HEK293 (cell line): Measurements from ENCODE around the gene APH1A.

ENCODE experiments used
- ELK4 ChIP-seq: IDR thresholded peaks from 2 replicates; pipeline ENCODE4 v1.6.1; 2011; ENCODE audit warnings: mild to moderate bottlenecking, low read depth, low read length, borderline replicate concordance
- MEIS1 ChIP-seq: sonication (generic); formaldehyde crosslinking; IDR thresholded peaks from 2 replicates; pipeline ENCODE4 v1.8.1; 2022; ENCODE audit warnings: missing genetic modification reagents, mild to moderate bottlenecking, borderline replicate concordance
- OVOL3 ChIP-seq: fragments of 450-650 bp; formaldehyde crosslinking; IDR thresholded peaks from 2 replicates; pipeline ENCODE4 v1.5.1; 2016; ENCODE audit warnings: missing biosample characterization, missing genetic modification characterization
- SP3 ChIP-seq: fragments of 450-650 bp; formaldehyde crosslinking; IDR thresholded peaks from 2 replicates; pipeline ENCODE4 v1.5.1; 2016; ENCODE audit warnings: missing biosample characterization, missing genetic modification characterization
- TCF7L2 ChIP-seq: IDR thresholded peaks from 2 replicates; pipeline ENCODE4 v1.6.1; 2011; ENCODE audit warnings: low read depth, mild to moderate bottlenecking, inconsistent platforms, low read length, moderate library complexity, borderline replicate concordance
- ZBTB1 ChIP-seq: fragments of 450-650 bp; formaldehyde crosslinking; IDR thresholded peaks from 2 replicates; pipeline ENCODE4 v1.5.1; 2016; ENCODE audit warnings: missing biosample characterization, missing genetic modification characterization
- ZBTB21 ChIP-seq: fragments of 450-650 bp; formaldehyde crosslinking; IDR thresholded peaks from 2 replicates; pipeline ENCODE4 v1.5.1; 2017; ENCODE audit warnings: missing biosample characterization, missing genetic modification characterization
- ZBTB44 ChIP-seq: fragments of 450-650 bp; IDR thresholded peaks from 2 replicates; pipeline ENCODE4 v1.5.1; 2018; ENCODE audit warnings: missing biosample characterization, mild to moderate bottlenecking, missing genetic modification characterization
- ZBTB48 ChIP-seq: fragments of 450-650 bp; formaldehyde crosslinking; IDR thresholded peaks from 2 replicates; pipeline ENCODE4 v1.5.1; 2016; ENCODE audit warnings: missing biosample characterization, missing genetic modification characterization
- ZBTB49 ChIP-seq: fragments of 450-650 bp; formaldehyde crosslinking; IDR thresholded peaks from 2 replicates; pipeline ENCODE4 v1.5.1; 2016; ENCODE audit warnings: missing biosample characterization, missing genetic modification characterization, low read depth
- ZNF121 ChIP-seq: fragments of 450-650 bp; formaldehyde crosslinking; IDR thresholded peaks from 2 replicates; pipeline ENCODE4 v1.5.1; 2016; ENCODE audit warnings: missing biosample characterization, missing genetic modification characterization
- ZNF133 ChIP-seq: fragments of 450-650 bp; formaldehyde crosslinking; IDR thresholded peaks from 2 replicates; pipeline ENCODE4 v1.5.1; 2016; ENCODE audit warnings: missing biosample characterization, missing genetic modification characterization
- ZNF221 ChIP-seq: fragments of 450-650 bp; formaldehyde crosslinking; IDR thresholded peaks from 2 replicates; pipeline ENCODE4 v1.5.1; 2017; ENCODE audit warnings: missing biosample characterization, missing genetic modification characterization, borderline replicate concordance
- ZNF302 ChIP-seq: fragments of 450-650 bp; formaldehyde crosslinking; IDR thresholded peaks from 2 replicates; pipeline ENCODE4 v1.5.1; 2016; ENCODE audit warnings: missing biosample characterization, missing genetic modification characterization, low read depth
- ZNF311 ChIP-seq: fragments of 450-650 bp; formaldehyde crosslinking; IDR thresholded peaks from 2 replicates; pipeline ENCODE4 v1.5.1; 2017; ENCODE audit warnings: missing biosample characterization, missing genetic modification characterization, borderline replicate concordance
- ZNF37A ChIP-seq: fragments of 450-650 bp; IDR thresholded peaks from 2 replicates; pipeline ENCODE4 v1.5.1; 2018; ENCODE audit warnings: missing biosample characterization, missing genetic modification characterization
- ZNF426 ChIP-seq: fragments of 450-650 bp; formaldehyde crosslinking; IDR thresholded peaks from 2 replicates; pipeline ENCODE4 v1.5.1; 2017; ENCODE audit warnings: missing biosample characterization, missing genetic modification characterization, mild to moderate bottlenecking, inconsistent platforms, moderate library complexity
- ZNF514 ChIP-seq: fragments of 450-650 bp; formaldehyde crosslinking; IDR thresholded peaks from 2 replicates; pipeline ENCODE4 v1.5.1; 2016; ENCODE audit warnings: missing biosample characterization, missing genetic modification characterization
- ZNF560 ChIP-seq: fragments of 450-650 bp; formaldehyde crosslinking; IDR thresholded peaks from 2 replicates; pipeline ENCODE4 v1.5.1; 2017; ENCODE audit warnings: missing biosample characterization, missing genetic modification characterization, borderline replicate concordance
- ZNF600 ChIP-seq: fragments of 450-650 bp; formaldehyde crosslinking; IDR thresholded peaks from 2 replicates; pipeline ENCODE4 v1.5.1; 2016; ENCODE audit warnings: missing biosample characterization, missing genetic modification characterization
- ZNF621 ChIP-seq: fragments of 450-650 bp; formaldehyde crosslinking; IDR thresholded peaks from 2 replicates; pipeline ENCODE4 v1.5.1; 2017; ENCODE audit warnings: missing biosample characterization, missing genetic modification characterization
- ZNF623 ChIP-seq: fragments of 450-650 bp; formaldehyde crosslinking; IDR thresholded peaks from 2 replicates; pipeline ENCODE4 v1.5.1; 2016; ENCODE audit warnings: missing biosample characterization, missing genetic modification characterization
- ZNF660 ChIP-seq: fragments of 450-650 bp; IDR thresholded peaks from 2 replicates; pipeline ENCODE4 v1.5.1; 2018; ENCODE audit warnings: missing biosample characterization, mild to moderate bottlenecking, missing genetic modification characterization
- ZNF768 ChIP-seq: fragments of 450-650 bp; formaldehyde crosslinking; IDR thresholded peaks from 2 replicates; pipeline ENCODE4 v1.5.1; 2018; ENCODE audit warnings: missing biosample characterization, mild to moderate bottlenecking, missing genetic modification characterization
- ZXDB ChIP-seq: fragments of 450-650 bp; formaldehyde crosslinking; IDR thresholded peaks from 2 replicates; pipeline ENCODE4 v1.5.1; 2016; ENCODE audit warnings: missing biosample characterization, missing genetic modification characterization
- TF ChIP-seq, protein P1 (sequence below): fragments of 450-650 bp; formaldehyde crosslinking; IDR thresholded peaks from 2 replicates; pipeline ENCODE4 v1.5.1; 2016; ENCODE audit warnings: missing biosample characterization, missing genetic modification characterization, borderline replicate concordance
- TF ChIP-seq, protein P2 (sequence below): fragments of 450-650 bp; formaldehyde crosslinking; IDR thresholded peaks from 2 replicates; pipeline ENCODE4 v1.5.1; 2016; ENCODE audit warnings: missing biosample characterization, missing genetic modification characterization
- TF ChIP-seq, protein P3 (sequence below): fragments of 450-650 bp; formaldehyde crosslinking; IDR thresholded peaks from 2 replicates; pipeline ENCODE4 v1.5.1; 2016; ENCODE audit warnings: missing biosample characterization, missing genetic modification characterization
- TF ChIP-seq, protein P4 (sequence below): fragments of 450-650 bp; formaldehyde crosslinking; optimal IDR thresholded peaks from 2 replicates; pipeline ENCODE3; 2016; ENCODE audit warnings: missing biosample characterization, mild to moderate bottlenecking, missing genetic modification characterization

Gene APH1A

GRCh38 chr1:150234566-150235293 is 34.1 kb downstream of the APH1A start (continued):
- TF ChIP-seq ZNF426 = no peak
- TF ChIP-seq, protein P1, sequence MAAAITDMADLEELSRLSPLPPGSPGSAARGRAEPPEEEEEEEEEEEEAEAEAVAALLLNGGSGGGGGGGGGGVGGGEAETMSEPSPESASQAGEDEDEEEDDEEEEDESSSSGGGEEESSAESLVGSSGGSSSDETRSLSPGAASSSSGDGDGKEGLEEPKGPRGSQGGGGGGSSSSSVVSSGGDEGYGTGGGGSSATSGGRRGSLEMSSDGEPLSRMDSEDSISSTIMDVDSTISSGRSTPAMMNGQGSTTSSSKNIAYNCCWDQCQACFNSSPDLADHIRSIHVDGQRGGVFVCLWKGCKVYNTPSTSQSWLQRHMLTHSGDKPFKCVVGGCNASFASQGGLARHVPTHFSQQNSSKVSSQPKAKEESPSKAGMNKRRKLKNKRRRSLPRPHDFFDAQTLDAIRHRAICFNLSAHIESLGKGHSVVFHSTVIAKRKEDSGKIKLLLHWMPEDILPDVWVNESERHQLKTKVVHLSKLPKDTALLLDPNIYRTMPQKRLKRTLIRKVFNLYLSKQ (tag by site-specific recombination) = no peak
- TF ChIP-seq ZNF600 (tag by site-specific recombination) = no peak
- TF ChIP-seq ZNF133 (tag by site-specific recombination) = no peak
- TF ChIP-seq ZNF221 = no peak
- no peak for TF ChIP-seq ZNF37A (tag by site-specific recombination)
- 0 out of 2 replicates have a peak, but pooled peaks have one; percentile 28 for TF ChIP-seq ZNF660 (tag by site-specific recombination)
- no peak for TF ChIP-seq ZNF623 (tag by site-specific recombination)
- peak; percentile 87 for TF ChIP-seq SP3 (tag by site-specific recombination)
- no peak for TF ChIP-seq TCF7L2
- no peak for TF ChIP-seq ZNF302 (tag by site-specific recombination)
- TF ChIP-seq ELK4 = no peak
- TF ChIP-seq ZXDB (tag by site-specific recombination) = peak; percentile 100
- TF ChIP-seq ZNF311 (tag by site-specific recombination) = no peak
- TF ChIP-seq, protein P2, sequence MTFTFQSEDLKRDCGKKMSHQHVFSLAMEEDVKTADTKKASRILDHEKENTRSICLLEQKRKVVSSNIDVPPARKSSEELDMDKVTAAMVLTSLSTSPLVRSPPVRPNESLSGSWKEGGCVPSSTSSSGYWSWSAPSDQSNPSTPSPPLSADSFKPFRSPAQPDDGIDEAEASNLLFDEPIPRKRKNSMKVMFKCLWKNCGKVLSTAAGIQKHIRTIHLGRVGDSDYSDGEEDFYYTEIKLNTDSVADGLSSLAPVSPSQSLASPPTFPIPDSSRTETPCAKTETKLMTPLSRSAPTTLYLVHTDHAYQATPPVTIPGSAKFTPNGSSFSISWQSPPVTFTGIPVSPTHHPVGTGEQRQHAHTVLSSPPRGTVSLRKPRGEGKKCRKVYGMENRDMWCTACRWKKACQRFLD = no peak
- no peak for TF ChIP-seq OVOL3 (tag by site-specific recombination)
- TF ChIP-seq ZBTB21 (tag by site-specific recombination) = no peak
- TF ChIP-seq ZBTB1 = 0 out of 2 replicates have a peak, but pooled peaks have one; percentile 61
- peak; percentile 75; the same call in 1 of the 2 replicates for TF ChIP-seq ZBTB48 (tag by site-specific recombination)
- no peak for TF ChIP-seq MEIS1 (CRISPR knock-in tag)
- TF ChIP-seq, protein P3, sequence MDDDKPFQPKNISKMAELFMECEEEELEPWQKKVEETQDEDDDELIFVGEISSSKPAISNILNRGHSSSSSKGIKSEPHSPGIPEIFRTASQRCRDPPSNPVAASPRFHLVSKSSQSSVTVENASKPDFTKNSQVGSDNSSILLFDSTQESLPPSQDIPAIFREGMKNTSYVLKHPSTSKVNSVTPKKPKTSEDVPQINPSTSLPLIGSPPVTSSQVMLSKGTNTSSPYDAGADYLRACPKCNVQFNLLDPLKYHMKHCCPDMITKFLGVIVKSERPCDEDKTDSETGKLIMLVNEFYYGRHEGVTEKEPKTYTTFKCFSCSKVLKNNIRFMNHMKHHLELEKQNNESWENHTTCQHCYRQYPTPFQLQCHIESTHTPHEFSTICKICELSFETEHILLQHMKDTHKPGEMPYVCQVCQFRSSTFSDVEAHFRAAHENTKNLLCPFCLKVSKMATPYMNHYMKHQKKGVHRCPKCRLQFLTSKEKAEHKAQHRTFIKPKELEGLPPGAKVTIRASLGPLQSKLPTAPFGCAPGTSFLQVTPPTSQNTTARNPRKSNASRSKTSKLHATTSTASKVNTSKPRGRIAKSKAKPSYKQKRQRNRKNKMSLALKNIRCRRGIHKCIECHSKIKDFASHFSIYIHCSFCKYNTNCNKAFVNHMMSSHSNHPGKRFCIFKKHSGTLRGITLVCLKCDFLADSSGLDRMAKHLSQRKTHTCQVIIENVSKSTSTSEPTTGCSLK (tag by site-specific recombination) = no peak
- no peak for TF ChIP-seq ZNF621
- TF ChIP-seq ZNF514 (tag by site-specific recombination) = no peak
- TF ChIP-seq ZNF121 = no peak
- TF ChIP-seq, protein P4, sequence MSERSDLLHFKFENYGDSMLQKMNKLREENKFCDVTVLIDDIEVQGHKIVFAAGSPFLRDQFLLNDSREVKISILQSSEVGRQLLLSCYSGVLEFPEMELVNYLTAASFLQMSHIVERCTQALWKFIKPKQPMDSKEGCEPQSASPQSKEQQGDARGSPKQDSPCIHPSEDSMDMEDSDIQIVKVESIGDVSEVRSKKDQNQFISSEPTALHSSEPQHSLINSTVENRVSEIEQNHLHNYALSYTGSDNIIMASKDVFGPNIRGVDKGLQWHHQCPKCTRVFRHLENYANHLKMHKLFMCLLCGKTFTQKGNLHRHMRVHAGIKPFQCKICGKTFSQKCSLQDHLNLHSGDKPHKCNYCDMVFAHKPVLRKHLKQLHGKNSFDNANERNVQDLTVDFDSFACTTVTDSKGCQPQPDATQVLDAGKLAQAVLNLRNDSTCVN (tag by site-specific recombination) = peak; percentile 84
- TF ChIP-seq ZNF560 = no peak
- TF ChIP-seq ZNF768 (tag by site-specific recombination) = no peak
- no peak for TF ChIP-seq ZBTB49
- TF ChIP-seq ZBTB44 (tag by site-specific recombination) = no peak
